Activated naive CD4-positive, alpha-beta T cell treated with anti-CD3 and anti-CD28 coated beads, Interleukin-2, amount 10 ng/mL, durations not matched to agents 7 days and 5 days (primary cell): Measurements from ENCODE around the gene STAC3.

Source experiments
- CTCF ChIA-PET: fragments of 350-600 bp; sonication (Branson Sonifier 250); formaldehyde crosslinking; loops from one replicate; lab custom pipeline; 2021; ENCODE audit warnings: antibody characterized with exemption; lab: Charles Lee
- DNase-seq: peaks from one replicate; pipeline ENCODE4 v3.0.0-alpha.2; 2020
- H3K27ac Mint-ChIP-seq: one replicate; pipeline ENCODE4 v1.8.0; 2021; ENCODE audit warnings: mild to moderate bottlenecking, moderate library complexity, mixed read lengths
- H3K27me3 Mint-ChIP-seq: one replicate; pipeline ENCODE4 v1.8.0; 2021; ENCODE audit warnings: mild to moderate bottlenecking, mixed read lengths
- H3K36me3 Mint-ChIP-seq: one replicate; pipeline ENCODE4 v1.8.0; 2021; ENCODE audit warnings: mixed read lengths
- H3K4me1 Mint-ChIP-seq: one replicate; pipeline ENCODE4 v1.8.0; 2021; ENCODE audit warnings: mixed read lengths
- H3K4me3 Mint-ChIP-seq: one replicate; pipeline ENCODE4 v1.8.0; 2021; ENCODE audit warnings: mild to moderate bottlenecking, moderate library complexity, mixed read lengths
- H3K9me3 Mint-ChIP-seq: one replicate; pipeline ENCODE4 v1.8.0; 2021; ENCODE audit warnings: mixed read lengths

STAC3 gene

DNA sequence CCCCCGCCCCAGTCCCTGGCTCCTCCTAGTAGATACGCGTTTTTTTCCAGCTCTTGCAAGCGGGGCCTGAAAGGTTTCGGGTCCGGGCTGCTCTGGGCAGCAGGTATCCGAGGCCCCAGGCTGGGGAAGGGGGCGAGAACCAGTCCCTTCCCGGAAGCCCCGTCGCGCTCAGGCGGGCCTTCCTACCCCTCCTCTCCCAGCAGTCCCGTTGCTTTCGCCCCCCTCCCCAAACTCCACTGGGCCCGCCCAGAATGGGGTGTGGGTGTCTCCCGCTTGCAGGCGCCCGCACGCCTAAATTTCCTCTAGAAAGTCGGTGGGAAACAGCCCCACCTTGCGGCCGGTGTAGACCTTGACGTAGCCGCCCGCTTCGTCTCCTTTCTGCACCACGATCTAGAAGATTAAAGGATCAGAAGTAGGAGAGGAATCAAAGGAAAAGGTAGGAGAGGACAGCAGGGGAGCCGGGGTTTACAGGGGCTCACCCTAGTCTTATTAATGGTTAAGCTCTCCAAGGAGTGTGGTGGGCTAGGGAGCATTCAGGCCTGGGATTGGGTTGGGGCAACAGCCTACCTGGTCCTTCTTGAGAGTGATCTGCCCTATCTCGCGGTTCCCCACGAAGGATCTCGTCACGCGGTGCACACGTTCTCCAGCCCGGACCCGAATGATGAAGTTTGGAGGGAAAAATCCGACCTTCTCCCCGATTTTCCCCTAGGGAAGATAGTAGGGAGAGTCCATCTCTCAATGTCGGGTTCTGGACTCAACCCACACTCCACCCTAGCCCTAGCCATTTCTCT lies 7.3 kb downstream of the STAC3 start:
- peak overlapping the region; percentile 66 for H3K4me3 Mint-ChIP-seq
- peaks cover 53% of the 10 kb centered on the region for H3K4me1 Mint-ChIP-seq
- H3K36me3 Mint-ChIP-seq = peaks cover 4% of the 10 kb centered on the region
- peaks cover 64% of the 10 kb centered on the region for H3K27me3 Mint-ChIP-seq
- peak overlapping the region; percentile 10 for H3K27ac Mint-ChIP-seq
- no peaks in the 10 kb centered on the region for H3K9me3 Mint-ChIP-seq
- CTCF ChIA-PET = interaction anchor here (0.6 to 11.9 kb wide), 14 partner anchors 8 to 346 kb away, joined by 3 to 318 read pairs (median 6); partner anchors contain the start of genes INHBE, NXPH4, SHMT2 and STAC3
- peak; percentile 91 for DNase-seq

DNA sequence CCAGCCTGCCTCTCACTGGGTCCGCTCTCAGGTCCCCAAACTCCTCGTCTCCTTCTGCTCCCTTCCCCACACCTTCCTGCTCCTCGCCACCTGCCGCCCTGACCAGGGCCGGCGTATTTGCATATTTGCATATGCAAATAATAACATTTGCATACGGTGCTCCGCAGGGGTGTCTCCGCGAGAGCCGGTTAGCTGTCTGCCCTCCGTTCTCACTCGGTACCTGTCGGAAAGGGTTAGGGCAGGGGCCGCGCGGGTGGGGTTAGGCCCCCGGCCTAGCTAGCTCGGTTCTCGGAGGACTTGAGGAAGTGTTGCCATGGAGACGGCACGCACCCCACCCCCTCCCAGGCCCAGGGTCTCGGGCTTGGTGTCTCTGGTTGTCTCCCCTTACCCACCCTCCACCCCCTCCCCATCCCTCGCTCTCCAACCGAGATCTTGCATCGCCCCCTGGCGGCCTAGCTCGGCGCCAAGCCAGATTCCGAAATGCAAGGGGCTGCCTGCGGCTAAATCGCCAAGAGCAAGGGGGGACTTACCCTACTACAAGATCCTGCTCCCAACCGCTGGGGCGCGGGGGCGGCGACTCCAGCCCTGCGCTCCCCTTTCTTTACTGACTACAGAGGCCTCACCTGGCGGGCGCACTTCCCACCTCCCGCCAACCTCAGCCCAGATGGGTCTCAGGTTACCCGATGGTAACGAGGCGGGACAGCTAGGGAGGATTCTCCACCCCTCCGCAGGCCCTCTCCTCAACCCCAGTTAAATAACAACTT lies 8.1 kb downstream of the STAC3 start:
- DNase-seq = peak; percentile 74
- Mint-ChIP-seq H3K9me3 (no peaks in the 10 kb centered on the region), H3K4me1 (peaks cover 59% of the 10 kb centered on the region), H3K27ac (no peak overlapping the region), H3K27me3 (peaks cover 72% of the 10 kb centered on the region), H3K4me3 (peak overlapping the region; percentile 66), H3K36me3 (peaks cover 4% of the 10 kb centered on the region)
- CTCF ChIA-PET = interaction anchor here (0.6 to 11.9 kb wide), 19 partner anchors 9 to 347 kb away, joined by 3 to 318 read pairs (median 4); partner anchors contain the start of genes INHBE, LRP1, NXPH4 and SHMT2

DNA sequence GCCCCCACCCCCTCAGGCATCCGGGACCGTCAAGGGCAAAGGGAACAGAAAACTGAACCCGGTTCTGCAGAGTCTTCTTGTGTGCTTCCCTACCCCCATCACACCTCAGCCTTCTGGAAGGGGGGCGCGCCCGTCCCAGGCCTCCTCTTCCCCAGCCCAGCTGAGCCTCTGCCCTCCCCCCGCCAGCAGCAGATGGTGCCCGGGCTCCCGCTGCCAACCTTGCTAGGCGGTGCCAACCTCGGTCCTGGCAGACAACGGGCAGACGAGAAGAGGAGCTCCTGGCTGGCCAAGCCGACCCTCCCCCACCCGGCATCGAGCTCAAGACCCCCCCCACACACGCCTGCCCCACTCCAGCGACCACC lies 8.7 kb downstream of the STAC3 start:
- no peaks in the 10 kb centered on the region for H3K9me3 Mint-ChIP-seq
- no peak overlapping the region for H3K27ac Mint-ChIP-seq
- H3K27me3 Mint-ChIP-seq = peaks cover 78% of the 10 kb centered on the region
- H3K4me1 Mint-ChIP-seq = peaks cover 65% of the 10 kb centered on the region
- DNase-seq = no peak
- CTCF ChIA-PET = interaction anchor here (0.8 to 11.9 kb wide), 19 partner anchors 9 to 213 kb away, joined by 3 to 318 read pairs (median 4); partner anchors contain the start of genes INHBE, LRP1, NXPH4 and SHMT2
- H3K4me3 Mint-ChIP-seq = peak overlapping the region; percentile 66
- peaks cover 8% of the 10 kb centered on the region for H3K36me3 Mint-ChIP-seq

DNA sequence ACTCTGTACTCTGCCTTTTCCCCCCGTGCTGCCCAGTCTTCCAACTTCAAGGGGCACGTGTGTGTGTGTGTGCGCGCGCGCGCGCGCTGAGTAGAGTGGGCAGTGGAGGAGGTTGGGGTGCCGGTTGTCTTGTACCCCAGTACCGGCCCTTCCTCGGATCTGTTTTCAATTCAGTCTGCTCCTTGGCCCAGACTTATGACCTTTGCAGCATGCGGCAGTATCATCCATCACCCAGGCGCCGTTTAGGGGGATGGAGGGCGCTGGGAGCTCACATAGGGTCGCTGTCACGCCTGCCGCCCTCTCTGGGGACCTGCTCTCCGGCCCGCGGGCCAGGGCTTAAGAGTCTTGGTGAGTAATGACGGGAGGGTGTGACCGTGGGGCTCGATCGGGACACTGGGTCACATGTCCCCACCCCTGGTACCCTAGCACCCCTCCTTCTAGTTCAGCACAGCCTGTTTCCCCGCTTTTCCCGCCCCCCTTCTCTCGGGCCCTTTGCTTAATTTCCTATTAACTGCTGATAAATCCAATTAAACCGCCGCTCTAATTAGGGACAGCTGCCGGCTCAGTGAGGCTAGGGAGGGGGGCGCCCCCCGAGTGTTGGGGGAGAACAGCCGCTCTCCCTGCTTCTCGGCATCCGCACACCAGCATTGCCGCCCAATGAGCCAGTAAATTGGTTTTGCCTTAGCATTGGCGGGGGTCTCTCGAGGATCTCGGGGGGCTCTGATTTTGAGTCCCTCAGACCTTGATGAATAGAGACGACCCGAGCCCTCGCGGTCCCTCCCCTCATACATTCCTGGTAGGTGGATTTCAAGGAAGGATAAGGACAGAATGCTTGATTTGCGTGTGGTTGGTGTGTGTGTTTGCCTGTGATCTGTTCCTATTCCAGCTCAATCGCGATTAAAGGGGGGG lies 9.3 kb downstream of the STAC3 start:
- DNase-seq = no peak
- Mint-ChIP-seq H3K4me3 (peak overlapping the region; percentile 66), H3K27me3 (peaks cover 84% of the 10 kb centered on the region), H3K27ac (no peak overlapping the region), H3K4me1 (peaks cover 71% of the 10 kb centered on the region), H3K9me3 (no peaks in the 10 kb centered on the region), H3K36me3 (peaks cover 7% of the 10 kb centered on the region)
- CTCF ChIA-PET = interaction anchor here (0.8 to 11.9 kb wide), 13 partner anchors 10 to 214 kb away, joined by 3 to 318 read pairs (median 7); partner anchors contain the start of genes INHBE, LRP1, NXPH4 and SHMT2

DNA sequence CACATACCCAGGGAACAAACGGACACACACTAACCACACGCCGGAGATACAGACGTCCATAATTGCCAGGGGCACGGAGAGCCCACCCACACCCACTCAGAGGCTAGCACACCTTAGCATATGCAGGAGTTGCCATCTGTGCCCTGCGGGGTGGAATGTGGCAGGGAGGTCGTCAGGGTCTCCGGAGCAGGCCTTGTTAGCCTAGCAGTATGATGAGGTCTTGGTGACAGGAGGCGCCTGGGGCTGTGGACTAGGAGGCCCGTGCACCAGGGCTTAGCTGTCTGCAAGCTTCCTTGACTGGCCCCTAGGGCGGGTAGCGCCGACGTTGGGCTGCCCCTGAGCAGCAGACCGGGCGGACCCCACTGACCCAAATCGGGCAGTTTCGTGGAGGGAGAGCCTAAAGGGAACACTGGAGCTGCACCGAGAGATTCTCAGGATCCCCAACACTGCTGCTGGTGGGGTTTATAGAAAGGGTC lies 10.0 kb downstream of the STAC3 start:
- Mint-ChIP-seq H3K27me3 (peaks cover 91% of the 10 kb centered on the region), H3K9me3 (no peaks in the 10 kb centered on the region), H3K4me1 (peaks cover 77% of the 10 kb centered on the region), H3K27ac (peak overlapping the region; percentile 37), H3K36me3 (peaks cover 6% of the 10 kb centered on the region), H3K4me3 (peak overlapping the region; percentile 95)
- no peak for DNase-seq
- CTCF ChIA-PET = interaction anchor here (0.8 to 11.9 kb wide), 8 partner anchors 13 to 193 kb away, joined by 3 to 318 read pairs (median 5); partner anchors contain the start of genes LRP1, NXPH4 and SHMT2

DNA sequence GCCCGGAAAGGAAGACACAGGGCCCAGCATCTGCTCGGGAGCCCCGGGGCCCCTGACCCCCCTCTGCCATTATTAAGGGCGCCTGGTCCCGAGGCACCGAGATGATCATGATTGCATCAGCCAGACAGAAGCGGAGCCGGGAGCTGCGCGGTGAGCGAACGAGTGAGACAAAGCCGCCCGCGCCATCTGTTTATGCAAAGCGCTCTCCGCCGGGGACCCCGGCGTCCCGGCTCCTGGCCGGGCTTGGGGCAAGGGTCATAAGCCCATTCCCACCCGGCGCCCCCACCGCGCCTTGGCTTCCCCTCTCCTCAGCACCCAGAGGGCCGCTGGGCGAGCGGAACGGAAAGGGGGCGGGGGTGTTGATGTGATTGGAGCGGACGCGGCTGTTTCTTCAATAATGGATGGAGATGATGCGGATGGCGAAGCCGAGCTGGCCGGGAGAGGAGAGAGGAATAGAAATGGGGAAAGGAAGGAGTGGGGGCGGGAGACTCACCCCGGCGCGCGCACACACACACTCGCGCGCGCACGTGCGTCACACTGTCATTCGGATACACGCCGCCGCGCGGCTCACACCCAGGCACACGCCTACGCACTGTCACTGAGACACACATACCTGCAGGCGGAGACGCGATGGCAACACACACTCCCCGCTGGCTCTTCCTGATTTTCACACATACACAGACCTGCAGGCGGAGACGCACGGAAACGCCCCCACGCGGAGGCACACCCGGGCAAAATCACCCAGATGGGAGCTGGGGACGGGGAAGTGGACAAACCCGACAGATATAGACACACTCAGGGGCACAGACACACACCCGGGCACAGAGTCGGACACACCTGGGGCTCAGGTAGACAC lies 10.7 kb downstream of the STAC3 start:
- Mint-ChIP-seq H3K27ac (peak overlapping the region; percentile 84), H3K27me3 (peaks cover 98% of the 10 kb centered on the region), H3K4me1 (peaks cover 82% of the 10 kb centered on the region), H3K9me3 (no peaks in the 10 kb centered on the region), H3K4me3 (peak overlapping the region; percentile 95), H3K36me3 (peaks cover 9% of the 10 kb centered on the region)
- CTCF ChIA-PET = interaction anchor here (0.5 to 11.9 kb wide), 10 partner anchors 11 to 192 kb away, joined by 3 to 318 read pairs (median 4); partner anchors contain the start of genes LRP1, NXPH4, SHMT2 and STAC3
- peak; percentile 76 for DNase-seq

DNA sequence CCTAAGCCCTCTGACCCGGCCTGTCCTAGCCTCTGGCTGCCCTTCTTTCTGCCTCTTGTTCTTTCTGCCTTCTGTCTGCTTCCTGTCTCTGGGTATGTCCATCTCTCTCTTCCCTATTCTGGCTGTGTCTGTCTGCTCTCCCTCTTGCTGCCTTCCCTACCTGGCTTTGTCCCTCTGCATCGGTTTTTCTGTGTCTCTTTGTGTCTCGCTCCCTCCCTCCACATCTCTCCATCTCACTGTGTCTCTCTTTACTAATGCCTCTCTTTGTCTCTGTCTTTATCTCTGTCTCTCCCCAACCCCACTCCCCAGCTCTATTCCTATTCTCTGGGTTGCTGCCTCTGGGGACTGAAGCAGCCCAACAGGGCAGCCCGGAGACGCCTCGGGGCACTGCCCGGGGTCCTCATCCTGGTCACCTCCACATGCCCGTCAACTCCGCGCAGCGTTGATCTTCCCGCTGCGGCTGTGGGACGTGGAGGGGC lies 11.4 kb downstream of the STAC3 start:
- H3K27me3 Mint-ChIP-seq = peaks cover 95% of the 10 kb centered on the region
- CTCF ChIA-PET = interaction anchor here (0.8 to 11.9 kb wide), 9 partner anchors 11 to 218 kb away, joined by 3 to 318 read pairs (median 3); partner anchors contain the start of genes NXPH4, SHMT2 and STAC3
- H3K9me3 Mint-ChIP-seq = no peaks in the 10 kb centered on the region
- no peak for DNase-seq
- H3K36me3 Mint-ChIP-seq = peaks cover 12% of the 10 kb centered on the region
- H3K4me3 Mint-ChIP-seq = peak overlapping the region; percentile 95
- peak overlapping the region; percentile 38 for H3K27ac Mint-ChIP-seq
- peaks cover 83% of the 10 kb centered on the region for H3K4me1 Mint-ChIP-seq

DNA sequence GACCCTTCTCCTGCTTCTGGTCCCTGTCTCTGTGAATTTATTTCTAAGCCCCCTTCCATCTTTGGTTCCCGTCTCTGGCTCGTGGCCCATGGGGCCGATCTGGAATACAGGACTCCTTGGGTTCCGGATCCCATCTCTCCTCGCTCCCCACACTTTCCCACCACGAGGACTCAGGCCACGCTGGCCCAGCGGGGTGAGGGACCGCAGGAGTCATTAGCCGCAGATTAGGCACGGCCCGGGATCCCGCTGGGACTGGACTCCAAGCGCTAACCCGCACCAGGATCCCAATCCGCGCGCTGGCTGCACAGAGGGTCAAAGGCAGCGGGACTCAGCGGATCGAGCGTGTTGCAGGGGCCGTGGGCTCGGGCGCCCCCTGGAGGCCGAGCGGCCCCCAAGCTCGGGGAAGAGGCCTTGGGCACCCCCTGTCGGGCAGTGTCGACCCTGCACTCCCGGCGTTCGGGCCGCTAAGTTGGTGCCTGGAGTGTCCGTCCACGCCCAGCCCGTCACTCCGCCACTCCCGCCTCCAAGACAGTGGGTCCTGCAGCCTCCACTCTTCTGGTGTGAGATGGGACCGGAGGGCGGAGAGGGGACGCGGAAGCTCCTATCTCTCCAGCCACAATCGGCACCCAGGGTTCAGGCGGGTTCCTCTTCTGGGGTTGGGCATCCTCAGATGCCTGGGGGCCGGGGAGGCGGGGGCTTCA lies 12.0 kb downstream of the STAC3 start:
- Mint-ChIP-seq H3K27me3 (peaks cover 89% of the 10 kb centered on the region), H3K4me1 (peaks cover 87% of the 10 kb centered on the region), H3K9me3 (no peaks in the 10 kb centered on the region), H3K36me3 (peaks cover 18% of the 10 kb centered on the region), H3K4me3 (peak overlapping the region; percentile 95), H3K27ac (peak overlapping the region; percentile 49)
- CTCF ChIA-PET = interaction anchor here (0.8 to 11.9 kb wide), 6 partner anchors 11 to 219 kb away, joined by 3 to 318 read pairs (median 4); partner anchors contain the start of genes NXPH4, SHMT2 and STAC3
- DNase-seq = peak; percentile 90

DNA sequence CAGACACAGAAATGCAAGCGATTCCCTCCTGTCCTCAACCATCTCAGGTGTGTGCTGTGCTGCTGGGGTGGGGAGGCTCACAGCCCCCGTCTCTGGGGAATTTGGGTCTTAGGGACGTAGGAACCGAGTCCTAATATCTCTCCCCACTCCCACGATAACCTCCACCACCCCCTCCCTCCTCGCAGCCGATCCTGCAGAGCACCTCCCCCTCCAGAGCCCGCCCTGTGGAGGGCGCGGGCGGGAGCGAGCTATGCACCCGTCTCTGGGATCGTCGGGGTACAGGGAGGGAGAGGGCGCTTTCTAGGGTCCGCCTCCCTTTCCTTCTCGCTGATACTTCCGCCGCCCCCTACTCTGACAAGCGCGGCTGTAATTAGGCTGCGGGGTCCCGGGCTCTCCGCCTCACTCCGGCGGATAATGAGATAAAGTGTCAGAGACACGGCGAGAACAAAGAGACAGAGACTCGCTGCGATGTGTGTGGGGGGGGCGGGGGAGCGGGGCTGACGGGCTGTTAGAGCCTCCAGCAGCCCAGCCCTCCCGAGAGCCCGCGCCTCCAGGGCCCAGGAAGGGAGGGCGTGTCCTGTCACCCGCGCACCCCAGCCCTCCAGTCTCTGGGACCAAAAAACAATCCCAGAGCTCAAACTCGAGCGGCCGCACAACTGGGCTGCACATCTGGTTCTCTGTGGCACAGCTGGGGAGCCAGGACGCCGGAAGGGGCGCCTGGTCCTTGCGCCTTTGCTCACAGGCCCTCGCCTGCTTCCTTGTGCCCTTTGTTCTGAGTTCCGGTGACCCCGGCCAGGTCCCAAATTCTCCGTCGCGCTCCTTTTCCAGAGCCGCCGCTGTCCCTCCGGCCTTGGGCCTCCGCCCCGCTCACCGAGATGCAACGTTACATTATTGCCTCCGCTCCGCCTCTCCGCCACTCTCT lies 12.8 kb downstream of the STAC3 start:
- H3K27ac Mint-ChIP-seq = no peak overlapping the region
- peak overlapping the region; percentile 95 for H3K4me3 Mint-ChIP-seq
- DNase-seq = peak; percentile 60
- peaks cover 82% of the 10 kb centered on the region for H3K4me1 Mint-ChIP-seq
- CTCF ChIA-PET = interaction anchor here (0.9 to 11.9 kb wide), 4 partner anchors 10 to 217 kb away, joined by 3 to 318 read pairs (median 142); partner anchors contain the start of genes INHBE, NXPH4 and SHMT2
- no peaks in the 10 kb centered on the region for H3K9me3 Mint-ChIP-seq
- peaks cover 82% of the 10 kb centered on the region for H3K27me3 Mint-ChIP-seq
- H3K36me3 Mint-ChIP-seq = peaks cover 26% of the 10 kb centered on the region

DNA sequence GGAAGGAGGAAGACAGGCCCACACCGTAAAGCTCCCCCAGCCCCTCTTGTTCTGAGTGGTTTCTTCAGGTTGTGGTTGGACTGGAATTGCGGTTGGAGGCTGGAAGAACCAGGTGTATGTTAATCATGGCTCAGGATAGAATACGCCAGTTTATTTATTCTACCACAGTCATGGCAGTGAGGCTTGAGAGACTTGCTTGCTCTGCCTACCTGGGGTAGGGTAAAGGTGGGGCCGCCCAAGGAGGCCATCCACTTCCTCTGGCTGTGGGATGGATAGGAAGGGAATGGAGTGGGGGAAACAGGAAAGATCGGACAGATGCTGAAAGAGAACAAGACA lies 13.4 kb downstream of the STAC3 start:
- Mint-ChIP-seq H3K27ac (peak overlapping the region; percentile 54), H3K4me1 (peaks cover 80% of the 10 kb centered on the region), H3K9me3 (no peaks in the 10 kb centered on the region), H3K27me3 (peaks cover 75% of the 10 kb centered on the region), H3K36me3 (peaks cover 30% of the 10 kb centered on the region), H3K4me3 (peak overlapping the region; percentile 64)
- DNase-seq = no peak
- CTCF ChIA-PET = interaction anchor here (1.1 to 11.9 kb wide), 3 partner anchors 10 to 218 kb away, joined by 4 to 318 read pairs (median 281); partner anchors contain the start of genes INHBE, NXPH4 and SHMT2
